SU-DHL-6 (cell line): ENCODE measurements around the gene RSF1.

ENCODE experiments used
- H2AFZ ChIP-seq: fragments of 200-600 bp; sonication (generic); 2 replicates; pipeline ENCODE4 v1.6.1; 2014; ENCODE audit warnings: low read depth, mild to moderate bottlenecking, moderate library complexity, mixed read lengths, antibody characterized with exemption, low read length; ENCODE audit not compliant: severe bottlenecking
- H3F3A ChIP-seq: fragments of 200-600 bp; shearing (Covaris generic); 2 replicates; pipeline ENCODE4 v1.6.0; 2016; ENCODE audit warnings: antibody characterized with exemption, mild to moderate bottlenecking; ENCODE audit not compliant: insufficient read depth
- H3K27ac ChIP-seq: fragments of 200-600 bp; sonication (generic); 2 replicates; pipeline ENCODE4 v1.5.1; 2016; ENCODE audit warnings: low read depth, mild to moderate bottlenecking, low read length, moderate library complexity, mixed read lengths
- H3K27me3 ChIP-seq: fragments of 200-600 bp; sonication (generic), shearing (Covaris generic); 2 replicates; pipeline ENCODE4 v1.6.0; 2014; ENCODE audit warnings: mild to moderate bottlenecking, low read length
- H3K36me3 ChIP-seq: fragments of 200-600 bp; sonication (generic); 2 replicates; pipeline ENCODE4 v1.6.1; 2014; ENCODE audit warnings: mild to moderate bottlenecking, low read length, mixed read lengths
- H3K4me2 ChIP-seq: fragments of 300-600, 200-600 bp; shearing (Covaris generic), sonication (generic); 2 replicates; pipeline ENCODE4 v1.6.0; 2014; ENCODE audit warnings: low read length, low read depth, mild to moderate bottlenecking; ENCODE audit not compliant: poor library complexity, severe bottlenecking
- H3K4me3 ChIP-seq: fragments of 200-600 bp; sonication (generic); 2 replicates; pipeline ENCODE4 v1.5.1; 2014; ENCODE audit warnings: antibody characterized with exemption, low read length, mild to moderate bottlenecking, mixed read lengths; ENCODE audit not compliant: insufficient read depth, poor library complexity, severe bottlenecking
- H3K79me2 ChIP-seq: fragments of 200-600 bp; sonication (generic); 2 replicates; pipeline ENCODE4 v1.6.1; 2014; ENCODE audit warnings: mild to moderate bottlenecking, low read length, moderate library complexity; ENCODE audit not compliant: insufficient read depth
- H3K9ac ChIP-seq: fragments of 200-600 bp; sonication (generic); 2 replicates; pipeline ENCODE4 v1.7.0; 2014; ENCODE audit warnings: mild to moderate bottlenecking, low read length
- H3K9me2 ChIP-seq: fragments of 200-600 bp; sonication (generic); replicated peaks from 2 replicates; pipeline ENCODE4 v1.6.1; 2014; ENCODE audit warnings: low read length; ENCODE audit not compliant: insufficient read depth
- H3K9me3 ChIP-seq: fragments of 200-600 bp; sonication (generic); 2 replicates; pipeline ENCODE4 v1.6.1; 2014; ENCODE audit warnings: low read length, mixed read lengths; ENCODE audit not compliant: insufficient read depth
- H4K20me1 ChIP-seq: fragments of 200-600 bp; sonication (generic); 2 replicates; pipeline ENCODE4 v1.6.1; 2014; ENCODE audit warnings: low read depth, mild to moderate bottlenecking, antibody characterized with exemption, low read length, moderate library complexity, mixed read lengths
- CTCF ChIP-seq: fragments of 200-600 bp; sonication (generic); IDR thresholded peaks from one replicate; pipeline ENCODE4 v1.5.1; 2017; ENCODE audit warnings: antibody characterized with exemption, mild to moderate bottlenecking, low read length, moderate library complexity; ENCODE audit not compliant: insufficient read depth, poor library complexity, severe bottlenecking
- EZH2phosphoT487 ChIP-seq: fragments of 200-600 bp; sonication (generic), shearing (Covaris generic); conservative IDR thresholded peaks from 2 replicates; pipeline ENCODE4 v1.6.1; 2018; ENCODE audit warnings: mild to moderate bottlenecking, antibody characterized with exemption, low read length, moderate library complexity, mixed read lengths

Gene RSF1

GRCh38 chr11:77734890-77735289, 85.6 kb downstream of the RSF1 start:
- Histone ChIP-seq H3K79me2 (no peaks in the 10 kb centered on the region), H3K27me3 (no peaks in the 10 kb centered on the region), H3K9me2 (no peaks in the 10 kb centered on the region), H3K9ac (no peak overlapping the region), H3K4me2 (no peak overlapping the region), H3K36me3 (peaks cover 24% of the 10 kb centered on the region), H3K27ac (no peak overlapping the region), H2AFZ (no peak overlapping the region), H3F3A (no peaks in the 10 kb centered on the region), H3K4me3 (no peak overlapping the region), H4K20me1 (no peaks in the 10 kb centered on the region), H3K9me3 (no peaks in the 10 kb centered on the region)
- TF ChIP-seq CTCF (no peak), EZH2phosphoT487 (no peak)

- H3K27ac ChIP-seq, result no peak overlapping the region
- no peaks in the 10 kb centered on the region for H3K79me2 ChIP-seq
- H3K4me3 ChIP-seq, result no peak overlapping the region
- no peak overlapping the region for H2AFZ ChIP-seq
- H3K36me3 ChIP-seq, result peaks cover 18% of the 10 kb centered on the region
- no peaks in the 10 kb centered on the region for H3K9me3 ChIP-seq
- no peaks in the 10 kb centered on the region for H3K9me2 ChIP-seq
- no peaks in the 10 kb centered on the region for H3K27me3 ChIP-seq
- H3K4me2 ChIP-seq, result no peak overlapping the region
- no peak for TF ChIP-seq CTCF
- TF ChIP-seq EZH2phosphoT487, result no peak
- H4K20me1 ChIP-seq, result no peaks in the 10 kb centered on the region
- no peak overlapping the region for H3K9ac ChIP-seq
- H3F3A ChIP-seq, result no peaks in the 10 kb centered on the region
Measured at GRCh38 chr11:77732143-77732542, 88.4 kb downstream of the RSF1 start.

GRCh38 chr11:77730789-77731188, 89.7 kb downstream of the RSF1 start:
- peaks cover 18% of the 10 kb centered on the region for H3K36me3 ChIP-seq

More at GRCh38 chr11:77730789-77731188, 89.7 kb downstream of the RSF1 start:
- Histone ChIP-seq H4K20me1 (no peaks in the 10 kb centered on the region), H3K27ac (no peak overlapping the region), H3K27me3 (no peaks in the 10 kb centered on the region), H3K9ac (no peak overlapping the region), H2AFZ (no peak overlapping the region), H3K4me2 (no peak overlapping the region), H3F3A (no peaks in the 10 kb centered on the region), H3K4me3 (no peak overlapping the region), H3K9me3 (no peaks in the 10 kb centered on the region), H3K79me2 (no peaks in the 10 kb centered on the region), H3K9me2 (no peaks in the 10 kb centered on the region)
- TF ChIP-seq CTCF (no peak), EZH2phosphoT487 (no peak)
